Measurements from ENCODE around the gene ATCAY. TPM values are rescaled to one million over a fixed set of nuclear protein-coding genes. Genes with fewer than 3 reads are reported as not detected.

The ATCAY gene
- total and polyA plus RNA-seq, 2 of the 13 experiments (the other 11 are each of a cell fraction or from before 2014, with no cell fraction given), result not detected

DNA sequence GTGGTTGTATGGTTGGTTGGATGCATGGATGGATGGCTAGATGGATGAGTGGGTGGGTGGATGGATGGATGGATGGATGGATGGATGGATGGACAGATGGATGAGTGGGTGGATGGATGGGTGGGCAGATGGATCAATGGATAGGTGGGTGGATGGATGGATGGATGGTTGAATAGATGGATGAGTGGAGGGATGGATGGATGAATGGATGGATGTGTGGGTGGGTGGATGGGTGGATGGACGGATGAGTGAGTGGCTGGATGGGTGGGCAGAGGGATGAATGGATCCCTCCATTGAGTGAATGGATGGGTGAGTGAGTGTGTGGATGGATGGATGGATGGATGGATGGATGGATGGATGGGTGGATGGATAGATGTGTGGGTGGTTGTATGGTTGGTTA is 43.4 kb downstream of the ATCAY start:
- WGBS (ENCODE audit: low lambda C conversion rate), result 7% methylated on average over 1 of the region's 1 CpG
- TF ChIP-seq NBN (conservative IDR thresholded peaks at IDR 0.05) (0 out of 2 replicates have a peak, but pooled peaks have one; percentile 10), ZBTB7A (CRISPR knock-in tag; IDR thresholded peaks at IDR 0.05) (no peak)
- Histone ChIP-seq H3K27ac (ENCODE audit: extremely low read length, insufficient read depth, low read length) (no peak overlapping the region), H3K4me3 (replicated peaks in 1 of 3; ENCODE audit: insufficient read depth in 1 of 3, low read depth in 2 of 3, low read length in 3 of 3) (no peak overlapping the region), H3K36me3 (replicated peaks in 1 of 2; ENCODE audit: control insufficient read depth in 1 of 2, insufficient read depth in 2 of 2, low read length in 2 of 2) (no peaks in the 10 kb centered on the region), H3K79me2 (ENCODE audit: insufficient read depth, low read length) (no peaks in the 10 kb centered on the region), H3K9me3 (ENCODE audit: low read length) (no peaks in the 10 kb centered on the region), H4K20me1 (ENCODE audit: insufficient read depth, low read length) (no peaks in the 10 kb centered on the region), H2AFZ (ENCODE audit: low read length) (no peak overlapping the region), H3K9ac (ENCODE audit: insufficient read depth, low read depth, low read length) (no peak overlapping the region), H3K4me2 (ENCODE audit: low read depth, low read length) (no peak overlapping the region), H3K27me3 (ENCODE audit: control insufficient read depth in 1 of 2, insufficient read depth in 2 of 2, low read length in 2 of 2) (peaks cover 3 to 9% of the 10 kb centered on the region in 2 experiments; a peak in 3 of 5 replicates), H3K4me1 (ENCODE audit: insufficient read depth, low read length) (no peaks in the 10 kb centered on the region)
- FAIRE-seq (no peak), ATAC-seq (no peak), DNase-seq (ENCODE audit: low spot score) (no peak)
- intact Hi-C loops (cut with micrococcal nuclease; ENCODE audit: unreplicated experiment), result no loop called here
- no TSS peak for BruUV-seq (replicated peaks)
- in situ Hi-C loops (cut with HindIII; ENCODE audit: extremely low pct_ligation_motif_present, low pct_unique_long_range_greater_than_20kb), result no loop called here
- ChIA-PET POLR2A (no interaction called here), CTCF (ENCODE audit: low intra/inter-chr PET ratio, low total read pairs) (no interaction called here)

DNA sequence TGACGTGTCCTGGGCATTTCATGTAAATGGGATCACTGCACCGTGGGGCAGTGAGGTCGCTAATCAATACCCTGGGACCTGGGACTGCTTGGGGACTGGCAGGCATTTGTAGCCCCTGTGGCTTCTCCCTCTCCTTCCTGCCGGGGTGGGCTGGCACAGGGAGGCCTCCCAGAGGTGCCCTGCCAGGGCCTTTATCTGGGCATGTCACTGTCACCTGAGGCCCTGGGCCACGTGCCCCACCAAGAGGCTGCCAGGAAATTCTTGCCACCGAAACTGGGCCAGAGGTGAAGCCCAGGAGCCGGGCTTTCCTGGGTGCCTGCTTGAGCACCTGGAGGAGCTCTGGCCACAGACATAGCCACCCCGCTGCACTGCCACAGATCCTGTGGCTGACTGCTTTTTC is 50.6 kb downstream of the ATCAY start:
- BruUV-seq (replicated peaks), result no TSS peak
- in situ Hi-C loops (cut with HindIII; ENCODE audit: extremely low pct_ligation_motif_present, low pct_unique_long_range_greater_than_20kb) (no loop called here), intact Hi-C loops (cut with micrococcal nuclease; ENCODE audit: unreplicated experiment) (no loop called here)
- ATAC-seq (no peak), FAIRE-seq (no peak), DNase-seq (ENCODE audit: low spot score) (no peak)
- Histone ChIP-seq H3K4me1 (ENCODE audit: insufficient read depth, low read length) (no peaks in the 10 kb centered on the region), H3K27me3 (ENCODE audit: control insufficient read depth in 1 of 2, insufficient read depth in 2 of 2, low read length in 2 of 2) (peaks cover 3 to 25% of the 10 kb centered on the region in 2 experiments; a peak in 3 of 5 replicates), H3K9ac (ENCODE audit: insufficient read depth, low read depth, low read length) (no peak overlapping the region), H3K79me2 (ENCODE audit: insufficient read depth, low read length) (no peaks in the 10 kb centered on the region), H3K4me2 (ENCODE audit: low read depth, low read length) (no peak overlapping the region), H3K27ac (ENCODE audit: extremely low read length, insufficient read depth, low read length) (no peak overlapping the region), H4K20me1 (ENCODE audit: insufficient read depth, low read length) (no peaks in the 10 kb centered on the region), H3K36me3 (replicated peaks in 1 of 2; ENCODE audit: control insufficient read depth in 1 of 2, insufficient read depth in 2 of 2, low read length in 2 of 2) (no peaks in the 10 kb centered on the region), H3K9me3 (ENCODE audit: low read length) (no peaks in the 10 kb centered on the region), H2AFZ (ENCODE audit: low read length) (no peak overlapping the region), H3K4me3 (replicated peaks in 1 of 3; ENCODE audit: insufficient read depth in 1 of 3, low read depth in 2 of 3, low read length in 3 of 3) (no peak overlapping the region)
- CTCF ChIA-PET (ENCODE audit: low intra/inter-chr PET ratio, low total read pairs), result no interaction called here
- 8% methylated on average over 6 of the region's 8 CpGs for WGBS (ENCODE audit: low lambda C conversion rate)
- POLR2A ChIA-PET, result no interaction called here
- TF ChIP-seq NCOA1 (CRISPR knock-in tag; IDR thresholded peaks at IDR 0.05) (no peak), ZNF562 (CRISPR knock-in tag; IDR thresholded peaks at IDR 0.05; ENCODE audit: borderline replicate concordance) (no peak), ZNF235 (CRISPR knock-in tag; IDR thresholded peaks at IDR 0.05; ENCODE audit: borderline replicate concordance) (no peak), ELF1 (CRISPR knock-in tag; IDR thresholded peaks at IDR 0.05) (no peak), IRX3 (CRISPR knock-in tag; IDR thresholded peaks at IDR 0.05; ENCODE audit: borderline replicate concordance, low read depth) (no peak)
- TF ChIP-seq, protein P1, sequence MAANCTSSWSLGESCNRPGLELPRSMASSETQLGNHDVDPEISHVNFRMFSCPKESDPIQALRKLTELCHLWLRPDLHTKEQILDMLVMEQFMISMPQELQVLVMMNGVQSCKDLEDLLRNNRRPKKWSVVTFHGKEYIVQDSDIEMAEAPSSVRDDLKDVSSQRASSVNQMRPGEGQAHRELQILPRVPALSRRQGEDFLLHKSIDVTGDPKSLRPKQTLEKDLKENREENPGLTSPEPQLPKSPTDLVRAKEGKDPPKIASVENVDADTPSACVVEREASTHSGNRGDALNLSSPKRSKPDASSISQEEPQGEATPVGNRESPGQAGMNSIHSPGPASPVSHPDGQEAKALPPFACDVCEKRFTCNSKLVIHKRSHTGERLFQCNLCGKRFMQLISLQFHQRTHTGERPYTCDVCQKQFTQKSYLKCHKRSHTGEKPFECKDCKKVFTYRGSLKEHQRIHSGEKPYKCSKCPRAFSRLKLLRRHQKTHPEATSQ (CRISPR knock-in tag; IDR thresholded peaks at IDR 0.05; ENCODE audit: borderline replicate concordance), result no peak
- TF ChIP-seq, protein P2, sequence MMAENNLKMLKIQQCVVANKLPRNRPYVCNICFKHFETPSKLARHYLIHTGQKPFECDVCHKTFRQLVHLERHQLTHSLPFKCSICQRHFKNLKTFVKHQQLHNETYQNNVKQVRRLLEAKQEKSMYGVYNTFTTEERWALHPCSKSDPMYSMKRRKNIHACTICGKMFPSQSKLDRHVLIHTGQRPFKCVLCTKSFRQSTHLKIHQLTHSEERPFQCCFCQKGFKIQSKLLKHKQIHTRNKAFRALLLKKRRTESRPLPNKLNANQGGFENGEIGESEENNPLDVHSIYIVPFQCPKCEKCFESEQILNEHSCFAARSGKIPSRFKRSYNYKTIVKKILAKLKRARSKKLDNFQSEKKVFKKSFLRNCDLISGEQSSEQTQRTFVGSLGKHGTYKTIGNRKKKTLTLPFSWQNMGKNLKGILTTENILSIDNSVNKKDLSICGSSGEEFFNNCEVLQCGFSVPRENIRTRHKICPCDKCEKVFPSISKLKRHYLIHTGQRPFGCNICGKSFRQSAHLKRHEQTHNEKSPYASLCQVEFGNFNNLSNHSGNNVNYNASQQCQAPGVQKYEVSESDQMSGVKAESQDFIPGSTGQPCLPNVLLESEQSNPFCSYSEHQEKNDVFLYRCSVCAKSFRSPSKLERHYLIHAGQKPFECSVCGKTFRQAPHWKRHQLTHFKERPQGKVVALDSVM (CRISPR knock-in tag; IDR thresholded peaks at IDR 0.05), result no peak
- TF ChIP-seq, protein P3, sequence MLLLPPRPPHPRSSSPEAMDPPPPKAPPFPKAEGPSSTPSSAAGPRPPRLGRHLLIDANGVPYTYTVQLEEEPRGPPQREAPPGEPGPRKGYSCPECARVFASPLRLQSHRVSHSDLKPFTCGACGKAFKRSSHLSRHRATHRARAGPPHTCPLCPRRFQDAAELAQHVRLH (CRISPR knock-in tag; IDR thresholded peaks at IDR 0.05; ENCODE audit: borderline replicate concordance, low read depth), result no peak
- TF ChIP-seq, protein P4, sequence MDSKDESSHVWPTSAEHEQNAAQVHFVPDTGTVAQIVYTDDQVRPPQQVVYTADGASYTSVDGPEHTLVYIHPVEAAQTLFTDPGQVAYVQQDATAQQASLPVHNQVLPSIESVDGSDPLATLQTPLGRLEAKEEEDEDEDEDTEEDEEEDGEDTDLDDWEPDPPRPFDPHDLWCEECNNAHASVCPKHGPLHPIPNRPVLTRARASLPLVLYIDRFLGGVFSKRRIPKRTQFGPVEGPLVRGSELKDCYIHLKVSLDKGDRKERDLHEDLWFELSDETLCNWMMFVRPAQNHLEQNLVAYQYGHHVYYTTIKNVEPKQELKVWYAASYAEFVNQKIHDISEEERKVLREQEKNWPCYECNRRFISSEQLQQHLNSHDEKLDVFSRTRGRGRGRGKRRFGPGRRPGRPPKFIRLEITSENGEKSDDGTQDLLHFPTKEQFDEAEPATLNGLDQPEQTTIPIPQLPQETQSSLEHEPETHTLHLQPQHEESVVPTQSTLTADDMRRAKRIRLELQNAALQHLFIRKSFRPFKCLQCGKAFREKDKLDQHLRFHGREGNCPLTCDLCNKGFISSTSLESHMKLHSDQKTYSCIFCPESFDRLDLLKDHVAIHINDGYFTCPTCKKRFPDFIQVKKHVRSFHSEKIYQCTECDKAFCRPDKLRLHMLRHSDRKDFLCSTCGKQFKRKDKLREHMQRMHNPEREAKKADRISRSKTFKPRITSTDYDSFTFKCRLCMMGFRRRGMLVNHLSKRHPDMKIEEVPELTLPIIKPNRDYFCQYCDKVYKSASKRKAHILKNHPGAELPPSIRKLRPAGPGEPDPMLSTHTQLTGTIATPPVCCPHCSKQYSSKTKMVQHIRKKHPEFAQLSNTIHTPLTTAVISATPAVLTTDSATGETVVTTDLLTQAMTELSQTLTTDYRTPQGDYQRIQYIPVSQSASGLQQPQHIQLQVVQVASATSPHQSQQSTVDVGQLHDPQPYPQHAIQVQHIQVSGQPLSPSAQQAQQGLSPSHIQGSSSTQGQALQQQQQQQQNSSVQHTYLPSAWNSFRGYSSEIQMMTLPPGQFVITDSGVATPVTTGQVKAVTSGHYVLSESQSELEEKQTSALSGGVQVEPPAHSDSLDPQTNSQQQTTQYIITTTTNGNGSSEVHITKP (CRISPR knock-in tag; IDR thresholded peaks at IDR 0.05; ENCODE audit: low read depth), result no peak
